ENCODE measurements around the gene KCNK3.
A peak's percentile ranks its signal among the peaks of the same experiment; 100 is the strongest.
"Not testable (repeated sequence)": the region's sequence is repeated elsewhere in the genome, so short reads cannot be mapped to it uniquely, and the experiment has no call there.

Gene KCNK3

DNA sequence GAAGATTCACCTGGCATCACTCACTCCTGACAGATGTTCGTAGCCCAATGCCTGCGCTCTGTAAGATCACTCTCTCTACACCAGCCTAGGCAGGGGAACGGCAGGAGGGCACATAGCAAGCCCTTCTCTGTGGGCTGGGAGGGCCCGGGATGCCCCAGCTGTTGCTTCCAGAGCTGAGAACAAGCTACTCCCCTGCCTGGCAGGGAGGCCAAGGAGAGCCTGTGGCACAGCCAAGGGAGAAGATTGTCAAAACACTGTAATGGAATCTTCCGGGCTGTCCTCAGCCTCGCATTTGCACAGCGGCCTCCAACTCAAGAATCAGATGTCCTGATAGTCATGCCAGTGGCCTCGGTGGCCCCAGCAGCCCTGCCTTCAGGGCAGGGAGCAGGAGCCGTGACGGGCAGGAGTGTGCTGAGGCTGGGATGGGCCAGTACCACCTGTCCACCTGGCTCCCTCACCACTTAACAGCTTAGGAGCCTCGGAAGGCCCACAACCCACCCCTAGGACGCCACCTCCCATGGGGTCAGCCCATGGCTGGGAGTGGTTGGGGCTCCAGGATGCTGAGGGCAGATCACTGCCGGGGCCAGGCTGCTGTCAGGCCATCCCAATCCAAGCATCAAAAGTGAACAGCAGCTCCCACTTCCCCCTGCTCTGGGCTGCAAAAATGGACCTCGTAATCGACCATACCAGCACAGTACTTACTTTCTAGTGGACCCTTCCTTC, 49.7 kb downstream of the KCNK3 start:
- peaks cover 5% of the 10 kb centered on the region for H3K27me3 ChIP-seq (ENCODE audit: control insufficient read depth, insufficient read depth, low read length)
- H3K9me3 ChIP-seq (ENCODE audit: control insufficient read depth, low read depth, low read length): no peaks in the 10 kb centered on the region
- no peak overlapping the region for H3K27ac ChIP-seq (ENCODE audit: low read length)
- no peak overlapping the region for H3K4me3 ChIP-seq (ENCODE audit: low read length)
- H3K9ac ChIP-seq (ENCODE audit: low read length): no peak overlapping the region
- no peaks in the 10 kb centered on the region for H3K4me1 ChIP-seq (ENCODE audit: control insufficient read depth, low read depth, low read length)
- no peaks in the 10 kb centered on the region for H3K36me3 ChIP-seq (ENCODE audit: control insufficient read depth, low read depth, low read length)

DNA sequence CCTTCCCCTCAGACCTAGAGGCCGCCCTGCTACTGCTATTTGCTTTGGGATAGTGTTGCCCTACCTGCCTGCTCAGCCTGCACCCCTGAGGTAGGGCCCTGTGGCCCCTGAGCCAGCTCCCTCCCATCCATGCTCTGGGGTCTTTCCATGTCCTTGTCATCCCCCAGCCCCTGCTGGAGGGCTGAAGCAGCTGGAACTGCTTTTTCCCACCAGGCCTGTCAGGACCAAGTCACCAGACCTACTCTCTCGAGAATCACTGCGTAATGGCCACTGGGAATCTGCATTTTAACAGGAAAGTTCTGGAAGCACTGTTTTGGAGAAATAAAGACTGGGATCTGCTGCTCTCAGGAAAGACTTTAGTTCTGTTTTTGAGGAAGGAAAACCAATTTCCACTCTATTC, 51.3 kb downstream of the KCNK3 start:
- Histone ChIP-seq H3K9me3 (ENCODE audit: control insufficient read depth, low read depth, low read length) (no peaks in the 10 kb centered on the region), H3K4me3 (ENCODE audit: low read length) (no peak overlapping the region), H3K4me1 (ENCODE audit: control insufficient read depth, low read depth, low read length) (no peaks in the 10 kb centered on the region), H3K9ac (ENCODE audit: low read length) (no peak overlapping the region), H3K36me3 (ENCODE audit: control insufficient read depth, low read depth, low read length) (no peaks in the 10 kb centered on the region), H3K27me3 (ENCODE audit: control insufficient read depth, insufficient read depth, low read length) (peaks cover 12% of the 10 kb centered on the region), H3K27ac (ENCODE audit: low read length) (no peak overlapping the region)

GRCh38 chr2:26744953-26745352, 52.4 kb downstream of the KCNK3 start:
- H3K9ac ChIP-seq (ENCODE audit: low read length): no peak overlapping the region
- peaks cover 15% of the 10 kb centered on the region for H3K27me3 ChIP-seq (ENCODE audit: control insufficient read depth, insufficient read depth, low read length)
- no peak overlapping the region for H3K27ac ChIP-seq (ENCODE audit: low read length)
- no peaks in the 10 kb centered on the region for H3K36me3 ChIP-seq (ENCODE audit: control insufficient read depth, low read depth, low read length)
- H3K4me3 ChIP-seq (ENCODE audit: low read length): no peak overlapping the region
- H3K4me1 ChIP-seq (ENCODE audit: control insufficient read depth, low read depth, low read length): no peaks in the 10 kb centered on the region
- H3K9me3 ChIP-seq (ENCODE audit: control insufficient read depth, low read depth, low read length): no peaks in the 10 kb centered on the region

- Histone ChIP-seq H3K4me3 (ENCODE audit: low read length) (no peak overlapping the region), H3K27ac (ENCODE audit: low read length) (no peak overlapping the region), H3K27me3 (ENCODE audit: control insufficient read depth, insufficient read depth, low read length) (peaks cover 17% of the 10 kb centered on the region), H3K9ac (ENCODE audit: low read length) (no peak overlapping the region), H3K4me1 (ENCODE audit: control insufficient read depth, low read depth, low read length) (peaks cover 4% of the 10 kb centered on the region), H3K36me3 (ENCODE audit: control insufficient read depth, low read depth, low read length) (no peaks in the 10 kb centered on the region), H3K9me3 (ENCODE audit: control insufficient read depth, low read depth, low read length) (no peaks in the 10 kb centered on the region)
Observed at GRCh38 chr2:26745609-26746327, 53.2 kb downstream of the KCNK3 start.

GRCh38 chr2:26746934-26747333, 54.4 kb downstream of the KCNK3 start:
- Histone ChIP-seq H3K4me1 (ENCODE audit: control insufficient read depth, low read depth, low read length) (peaks cover 7% of the 10 kb centered on the region), H3K27me3 (ENCODE audit: control insufficient read depth, insufficient read depth, low read length) (peaks cover 28% of the 10 kb centered on the region), H3K4me3 (ENCODE audit: low read length) (no peak overlapping the region), H3K27ac (ENCODE audit: low read length) (no peak overlapping the region), H3K9ac (ENCODE audit: low read length) (no peak overlapping the region), H3K9me3 (ENCODE audit: control insufficient read depth, low read depth, low read length) (no peaks in the 10 kb centered on the region), H3K36me3 (ENCODE audit: control insufficient read depth, low read depth, low read length) (no peaks in the 10 kb centered on the region)

GRCh38 chr2:26749787-26750420, 57.4 kb downstream of the KCNK3 start:
- Histone ChIP-seq H3K9ac (ENCODE audit: low read length) (peak overlapping the region; percentile 50), H3K4me1 (ENCODE audit: control insufficient read depth, low read depth, low read length) (peaks cover 14% of the 10 kb centered on the region), H3K27me3 (ENCODE audit: control insufficient read depth, insufficient read depth, low read length) (peaks cover 40% of the 10 kb centered on the region), H3K4me3 (ENCODE audit: low read length) (peak overlapping the region; percentile 35)
- H3K9me3 ChIP-seq (ENCODE audit: control insufficient read depth, low read depth, low read length); H3K36me3 ChIP-seq (ENCODE audit: control insufficient read depth, low read depth, low read length); H3K27ac ChIP-seq (ENCODE audit: low read length): not testable (repeated sequence)

- not testable (repeated sequence) for H3K36me3 ChIP-seq (ENCODE audit: control insufficient read depth, low read depth, low read length); H3K9me3 ChIP-seq (ENCODE audit: control insufficient read depth, low read depth, low read length); H3K27ac ChIP-seq (ENCODE audit: low read length)
- H3K4me3 ChIP-seq (ENCODE audit: low read length): peak overlapping the region; percentile 35
- H3K9ac ChIP-seq (ENCODE audit: low read length): peak overlapping the region; percentile 50
- peaks cover 19% of the 10 kb centered on the region for H3K4me1 ChIP-seq (ENCODE audit: control insufficient read depth, low read depth, low read length)
- peaks cover 40% of the 10 kb centered on the region for H3K27me3 ChIP-seq (ENCODE audit: control insufficient read depth, insufficient read depth, low read length)
Observed at GRCh38 chr2:26750467-26750866, 57.9 kb downstream of the KCNK3 start.

DNA sequence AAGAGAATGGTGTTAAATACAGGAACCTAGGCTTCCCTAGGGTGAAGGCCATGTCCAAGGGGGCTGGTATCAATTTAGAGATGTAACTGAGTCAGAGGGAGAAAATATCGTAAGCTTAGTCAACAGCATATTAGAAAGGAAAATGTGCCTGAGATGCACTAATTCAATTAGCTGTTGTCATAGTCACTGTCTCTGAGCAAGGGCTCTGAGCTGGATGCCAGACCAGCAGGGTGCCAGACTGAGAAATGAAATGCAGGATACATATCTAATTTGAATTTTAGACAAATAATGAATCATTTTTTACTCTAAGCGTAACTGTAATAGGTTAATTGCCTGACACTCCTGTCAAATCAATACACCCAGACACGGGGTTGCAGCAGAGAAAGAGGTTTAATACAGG, 60.1 kb downstream of the KCNK3 start:
- Histone ChIP-seq H3K27me3 (ENCODE audit: control insufficient read depth, insufficient read depth, low read length) (peaks cover 33% of the 10 kb centered on the region), H3K4me1 (ENCODE audit: control insufficient read depth, low read depth, low read length) (peaks cover 29% of the 10 kb centered on the region), H3K9me3 (ENCODE audit: control insufficient read depth, low read depth, low read length) (no peaks in the 10 kb centered on the region), H3K9ac (ENCODE audit: low read length) (no peak overlapping the region), H3K4me3 (ENCODE audit: low read length) (no peak overlapping the region), H3K27ac (ENCODE audit: low read length) (no peak overlapping the region), H3K36me3 (ENCODE audit: control insufficient read depth, low read depth, low read length) (no peaks in the 10 kb centered on the region)

GRCh38 chr2:26754539-26754938, 62.0 kb downstream of the KCNK3 start:
- no peak overlapping the region for H3K9ac ChIP-seq (ENCODE audit: low read length)
- H3K9me3 ChIP-seq (ENCODE audit: control insufficient read depth, low read depth, low read length): no peaks in the 10 kb centered on the region
- H3K27ac ChIP-seq (ENCODE audit: low read length): no peak overlapping the region
- H3K4me3 ChIP-seq (ENCODE audit: low read length): no peak overlapping the region
- H3K36me3 ChIP-seq (ENCODE audit: control insufficient read depth, low read depth, low read length): no peaks in the 10 kb centered on the region
- peaks cover 25% of the 10 kb centered on the region for H3K27me3 ChIP-seq (ENCODE audit: control insufficient read depth, insufficient read depth, low read length)
- H3K4me1 ChIP-seq (ENCODE audit: control insufficient read depth, low read depth, low read length): peaks cover 29% of the 10 kb centered on the region

DNA sequence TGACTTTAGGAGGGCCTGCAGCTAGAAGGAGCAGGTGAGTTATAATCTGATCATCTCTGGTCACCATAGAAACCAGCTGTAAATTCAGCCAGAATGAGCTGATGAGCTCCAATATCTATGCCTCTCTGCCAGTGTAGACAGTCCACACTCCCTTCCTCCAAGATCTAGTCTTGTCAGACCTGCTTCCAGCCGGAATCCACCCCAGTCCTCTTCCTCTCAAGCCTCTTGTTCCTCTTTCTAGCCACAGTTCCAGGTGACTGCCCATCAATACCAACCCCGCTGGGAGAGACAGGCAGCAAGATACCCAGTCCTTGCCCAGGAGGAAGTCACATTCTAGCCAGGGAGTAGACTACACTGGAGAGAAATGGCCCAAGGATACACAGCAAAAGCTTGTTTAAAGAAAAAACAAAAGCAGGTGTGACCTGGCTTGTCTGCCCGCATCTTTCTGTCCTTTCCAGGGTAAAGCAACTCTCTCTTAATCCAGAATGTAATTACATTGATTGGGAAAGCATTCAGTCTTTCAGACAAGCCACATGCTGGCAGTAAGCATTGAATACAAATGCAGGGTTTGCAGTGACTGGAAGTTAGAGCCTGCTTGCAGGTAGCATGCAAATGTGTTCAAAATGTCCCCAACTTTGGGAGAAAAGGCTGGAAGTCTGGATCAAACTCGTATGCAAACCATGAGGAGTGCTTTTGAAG, 62.6 kb downstream of the KCNK3 start:
- Histone ChIP-seq H3K9ac (ENCODE audit: low read length) (no peak overlapping the region), H3K9me3 (ENCODE audit: control insufficient read depth, low read depth, low read length) (no peaks in the 10 kb centered on the region), H3K27ac (ENCODE audit: low read length) (no peak overlapping the region), H3K36me3 (ENCODE audit: control insufficient read depth, low read depth, low read length) (no peaks in the 10 kb centered on the region), H3K4me3 (ENCODE audit: low read length) (no peak overlapping the region), H3K27me3 (ENCODE audit: control insufficient read depth, insufficient read depth, low read length) (peaks cover 25% of the 10 kb centered on the region), H3K4me1 (ENCODE audit: control insufficient read depth, low read depth, low read length) (peaks cover 29% of the 10 kb centered on the region)

- Histone ChIP-seq H3K9me3 (ENCODE audit: control insufficient read depth, low read depth, low read length) (no peaks in the 10 kb centered on the region), H3K27ac (ENCODE audit: low read length) (no peak overlapping the region), H3K4me3 (ENCODE audit: low read length) (no peak overlapping the region), H3K36me3 (ENCODE audit: control insufficient read depth, low read depth, low read length) (no peaks in the 10 kb centered on the region), H3K9ac (ENCODE audit: low read length) (no peak overlapping the region), H3K27me3 (ENCODE audit: control insufficient read depth, insufficient read depth, low read length) (peaks cover 18% of the 10 kb centered on the region), H3K4me1 (ENCODE audit: control insufficient read depth, low read depth, low read length) (peaks cover 22% of the 10 kb centered on the region)
Observed at GRCh38 chr2:26756337-26756736, 63.8 kb downstream of the KCNK3 start.

Data from iPS-18a (cell line).